CD14-positive monocyte (primary cell): ENCODE results near the gene NFE2L2. TPM values are rescaled to one million over a fixed set of nuclear protein-coding genes. Genes with fewer than 3 reads are reported as not detected.

Source experiments
- DNase-seq, 3 donors: peaks; one replicate each; pipeline ENCODE4 v3.0.0-alpha.2; 2011 to 2022
- H2AFZ ChIP-seq: 2 replicates; pipeline ENCODE4 v1.6.0; 2012; ENCODE audit warnings: mild to moderate bottlenecking, low read depth, low read length, inconsistent platforms; ENCODE audit not compliant: insufficient read depth, poor library complexity, severe bottlenecking
- H3K27ac ChIP-seq, 2 donors: 1 replicate in 1 of 2; 2 replicates in 1 of 2; pipeline ENCODE4 v1.5.1; 2012 to 2013; ENCODE audit warnings: low read length in 2 of 2, control low read depth in 1 of 2, inconsistent platforms in 1 of 2, low read depth in 1 of 2, mild to moderate bottlenecking in 1 of 2
- H3K27me3 ChIP-seq, 2 donors: one replicate each; pipeline versions ENCODE4 v1.6.0 to v1.6.1; 2011 to 2013; ENCODE audit warnings: low read length in 2 of 2; ENCODE audit not compliant: control insufficient read depth in 2 of 2, insufficient read depth in 2 of 2
- H3K36me3 ChIP-seq, 2 donors: replicated peaks in 1 of 2; 1 replicate in 1 of 2; 2 replicates in 1 of 2; pipeline versions ENCODE4 v1.5.1 to v1.6.1; 2012 to 2013; ENCODE audit warnings: low read length in 2 of 2, control low read depth in 1 of 2, inconsistent platforms in 1 of 2, mild to moderate bottlenecking in 1 of 2; ENCODE audit not compliant: insufficient read depth in 2 of 2, control insufficient read depth in 1 of 2
- H3K4me1 ChIP-seq, 2 donors: 1 replicate in 1 of 2; 2 replicates in 1 of 2; pipeline versions ENCODE4 v1.5.1 to v1.6.1; 2012 to 2013; ENCODE audit warnings: low read length in 2 of 2, control low read depth in 1 of 2, inconsistent platforms in 1 of 2, mild to moderate bottlenecking in 1 of 2, moderate library complexity in 1 of 2; ENCODE audit not compliant: insufficient read depth in 2 of 2, control insufficient read depth in 1 of 2
- H3K4me2 ChIP-seq: replicated peaks from 2 replicates; pipeline ENCODE3; 2012; ENCODE audit warnings: low read length, moderate library complexity, mild to moderate bottlenecking; ENCODE audit not compliant: poor library complexity, severe bottlenecking; ENCODE audit errors: extremely low read depth
- H3K4me3 ChIP-seq, 3 experiments: fragments of 200-600 bp in 1 of 3; sonication (generic) in 1 of 3; replicated peaks in 1 of 3; 1 replicate in 2 of 3; 2 replicates in 1 of 3; pipeline ENCODE4 v1.5.1; 2011 to 2013; ENCODE audit warnings: low read length in 3 of 3, mild to moderate bottlenecking in 3 of 3, control low read depth in 2 of 3, low read depth in 2 of 3, inconsistent platforms in 1 of 3, moderate library complexity in 1 of 3
- H3K79me2 ChIP-seq: 2 replicates; pipeline ENCODE4 v1.6.0; 2012; ENCODE audit warnings: mild to moderate bottlenecking, control low read depth, inconsistent platforms, low read length, moderate library complexity; ENCODE audit not compliant: insufficient read depth
- H3K9ac ChIP-seq: 2 replicates; pipeline ENCODE4 v1.6.0; 2017; ENCODE audit warnings: low read length, mild to moderate bottlenecking; ENCODE audit not compliant: insufficient read depth, poor library complexity, severe bottlenecking
- H3K9me3 ChIP-seq, 2 donors: replicated peaks in 1 of 2; 1 replicate in 1 of 2; 2 replicates in 1 of 2; pipeline versions ENCODE4 v1.5.1 to v1.6.1; 2012 to 2013; ENCODE audit warnings: low read length in 2 of 2, control low read depth in 1 of 2; ENCODE audit not compliant: control insufficient read depth in 1 of 2, insufficient read depth in 1 of 2
- H4K20me1 ChIP-seq: 2 replicates; pipeline ENCODE4 v1.6.0; 2012; ENCODE audit warnings: mild to moderate bottlenecking, low read length, control low read depth, moderate library complexity; ENCODE audit not compliant: insufficient read depth
- H3K27ac Mint-ChIP-seq, 7 donors: one replicate each; pipeline ENCODE4 v1.8.0; 2020; ENCODE audit warnings: mild to moderate bottlenecking in 7 of 7, mixed read lengths in 7 of 7, moderate library complexity in 6 of 7, inconsistent platforms in 2 of 7
- H3K27me3 Mint-ChIP-seq, 3 donors: one replicate each; pipeline ENCODE4 v1.8.0; 2021 to 2022; ENCODE audit warnings: low read depth in 3 of 3, mild to moderate bottlenecking in 3 of 3, mixed read lengths in 3 of 3, moderate library complexity in 3 of 3, inconsistent platforms in 1 of 3
- H3K36me3 Mint-ChIP-seq, 2 donors: one replicate each; pipeline ENCODE4 v1.8.0; 2020; ENCODE audit warnings: mixed read lengths in 2 of 2, inconsistent platforms in 1 of 2, mild to moderate bottlenecking in 1 of 2
- H3K4me1 Mint-ChIP-seq: one replicate; pipeline ENCODE4 v1.8.0; 2020; ENCODE audit warnings: mild to moderate bottlenecking, mixed read lengths
- H3K4me3 Mint-ChIP-seq, 2 donors: one replicate each; pipeline ENCODE4 v1.8.0; 2020; ENCODE audit warnings: mild to moderate bottlenecking in 2 of 2, mixed read lengths in 2 of 2, moderate library complexity in 1 of 2
- H3K9me3 Mint-ChIP-seq, 7 donors: one replicate each; pipeline ENCODE4 v1.8.0; 2020 to 2022; ENCODE audit warnings: mixed read lengths in 7 of 7, mild to moderate bottlenecking in 6 of 7, moderate library complexity in 6 of 7, inconsistent platforms in 2 of 7
- WGBS: methylation state at CpG from one replicate; pipeline ENCODE4 v1.1.5; 2013; ENCODE audit warnings: missing lambda C conversion rate; ENCODE audit not compliant: insufficient coverage; 5-methylcytosine and 5-hydroxymethylcytosine counted together
- intact Hi-C, 2 donors: fragments of 100-400 bp; cut with micrococcal nuclease; formaldehyde crosslinking; loops; one replicate each; pipeline versions ENCODE4 v1.15.0 to v1.15.1; 2023
- polyA plus RNA-seq, 3 donors: library from polyadenylated mRNA; depleted of rRNA in 1 of 3; unstranded in 2 of 3; stranded (reverse) in 1 of 3; fragments of 300-500 nt in 2 of 3; fragments of >200 nt in 1 of 3; fragmentation: Illumina TruSeq in 2 of 3; gene quantifications; 1 replicate in 2 of 3; 2 replicates in 1 of 3; pipeline ENCODE4 v1.2.3, GENCODE V29; 2012 to 2021
- TF ChIP-seq, protein P1 (sequence below): fragments of 200-600 bp; IDR thresholded peaks from one replicate; pipeline ENCODE4 v1.8.0; 2022; ENCODE audit warnings: antibody characterized with exemption, mild to moderate bottlenecking

NFE2L2 gene
- polyA plus RNA-seq, 3 donors = 38.7 to 51.6 (median 46.6) TPM

GRCh38 chr2:177262092-177262491 lies 2.4 kb downstream of the NFE2L2 start:
- no peaks in the 10 kb centered on the region for H3K36me3 ChIP-seq
- peaks cover 60% of the 10 kb centered on the region for H3K4me1 Mint-ChIP-seq
- peak overlapping the region; percentile 100 for H3K9ac ChIP-seq
- H3K27me3 ChIP-seq = no peaks in the 10 kb centered on the region
- H4K20me1 ChIP-seq = peaks cover 56% of the 10 kb centered on the region
- no peaks in the 10 kb centered on the region for H3K27me3 Mint-ChIP-seq
- H3K79me2 ChIP-seq = peaks cover 74% of the 10 kb centered on the region
- no peaks in the 10 kb centered on the region for H3K9me3 ChIP-seq
- peak overlapping the region; percentile 8 to 99 (median 88) for H3K27ac Mint-ChIP-seq
- H3K36me3 Mint-ChIP-seq = peaks cover 2 to 11% of the 10 kb centered on the region in 2 donors
- TF ChIP-seq, protein P1, sequence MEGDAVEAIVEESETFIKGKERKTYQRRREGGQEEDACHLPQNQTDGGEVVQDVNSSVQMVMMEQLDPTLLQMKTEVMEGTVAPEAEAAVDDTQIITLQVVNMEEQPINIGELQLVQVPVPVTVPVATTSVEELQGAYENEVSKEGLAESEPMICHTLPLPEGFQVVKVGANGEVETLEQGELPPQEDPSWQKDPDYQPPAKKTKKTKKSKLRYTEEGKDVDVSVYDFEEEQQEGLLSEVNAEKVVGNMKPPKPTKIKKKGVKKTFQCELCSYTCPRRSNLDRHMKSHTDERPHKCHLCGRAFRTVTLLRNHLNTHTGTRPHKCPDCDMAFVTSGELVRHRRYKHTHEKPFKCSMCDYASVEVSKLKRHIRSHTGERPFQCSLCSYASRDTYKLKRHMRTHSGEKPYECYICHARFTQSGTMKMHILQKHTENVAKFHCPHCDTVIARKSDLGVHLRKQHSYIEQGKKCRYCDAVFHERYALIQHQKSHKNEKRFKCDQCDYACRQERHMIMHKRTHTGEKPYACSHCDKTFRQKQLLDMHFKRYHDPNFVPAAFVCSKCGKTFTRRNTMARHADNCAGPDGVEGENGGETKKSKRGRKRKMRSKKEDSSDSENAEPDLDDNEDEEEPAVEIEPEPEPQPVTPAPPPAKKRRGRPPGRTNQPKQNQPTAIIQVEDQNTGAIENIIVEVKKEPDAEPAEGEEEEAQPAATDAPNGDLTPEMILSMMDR = no peak
- peak overlapping the region; percentile 66 to 93 (median 86) for H3K4me3 ChIP-seq
- H3K9me3 Mint-ChIP-seq = peaks cover 0 to 2% (median 0%) of the 10 kb centered on the region in 7 donors
- no CpG with 5 or more reads among the region's 2 CpGs for WGBS
- H3K4me1 ChIP-seq = peaks cover 43 to 61% of the 10 kb centered on the region in 2 donors
- DNase-seq = no peak
- H3K4me2 ChIP-seq = peak overlapping the region; percentile 75
- peak overlapping the region; percentile 89 to 92 for H3K4me3 Mint-ChIP-seq
- intact Hi-C loops = loop anchor here (5.0 to 10.0 kb wide), 6 partner anchors 35 to 155 kb away; partner anchors contain the start of gene AGPS (in 1 of the 2)
- peak overlapping the region in 1 of 2 donors; percentile 99 for H3K27ac ChIP-seq
- no peak overlapping the region for H2AFZ ChIP-seq

DNA sequence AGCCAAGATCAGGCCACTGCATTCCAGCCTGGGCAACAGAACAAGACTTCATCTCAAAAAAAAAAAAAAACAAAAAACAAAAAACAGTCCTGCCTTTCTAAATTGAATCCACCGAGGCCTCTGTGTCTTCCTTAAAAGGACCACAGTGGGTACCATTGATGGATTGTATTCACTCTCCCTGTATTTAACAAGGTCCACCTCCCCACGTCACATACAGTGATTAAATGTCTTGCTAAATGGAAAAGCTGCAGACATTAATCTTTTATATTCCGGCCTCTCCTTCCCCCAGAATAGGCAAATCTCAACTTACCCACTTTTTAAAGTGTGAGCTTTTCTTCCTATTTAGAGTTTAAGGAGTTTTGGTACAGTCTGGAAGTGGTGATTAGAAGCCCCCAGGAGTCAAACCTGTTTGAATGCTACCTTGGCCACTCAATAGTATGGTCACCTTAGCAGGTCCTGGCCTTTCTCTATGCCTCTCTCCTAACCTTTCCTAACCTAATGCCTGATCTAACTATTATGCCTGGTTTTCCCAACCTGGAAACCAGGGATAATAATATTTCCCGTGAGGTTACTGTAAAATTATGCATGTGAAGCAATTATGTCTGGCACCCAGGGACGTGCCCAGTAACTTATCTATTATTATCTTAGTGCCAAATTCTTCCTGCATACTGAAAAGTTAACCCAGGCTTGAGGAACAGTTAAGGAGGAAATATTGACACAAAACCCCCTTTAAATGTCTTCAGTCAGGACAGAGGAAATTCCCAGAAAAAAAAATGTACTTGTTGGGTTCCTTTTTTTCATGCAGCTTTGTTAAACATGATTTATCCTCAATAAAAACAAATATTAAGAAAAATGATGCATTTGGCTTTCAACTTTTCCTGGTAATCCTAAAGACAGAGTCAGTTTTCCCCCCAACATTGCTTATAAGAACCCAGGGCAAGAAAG lies 3.1 kb downstream of the NFE2L2 start:
- TF ChIP-seq, protein P1 = no peak
- peaks cover 81% of the 10 kb centered on the region for H3K79me2 ChIP-seq
- peaks cover 2 to 11% of the 10 kb centered on the region in 2 donors for H3K36me3 Mint-ChIP-seq
- H3K27ac ChIP-seq = peak overlapping the region in 1 of 2 donors; percentile 99
- H3K4me2 ChIP-seq = peak overlapping the region; percentile 75
- H3K27me3 Mint-ChIP-seq = no peaks in the 10 kb centered on the region
- H2AFZ ChIP-seq = no peak overlapping the region
- peaks cover 0 to 2% (median 0%) of the 10 kb centered on the region in 7 donors for H3K9me3 Mint-ChIP-seq
- H3K27me3 ChIP-seq = no peaks in the 10 kb centered on the region
- intact Hi-C loops = loop anchor here (5.0 to 10.0 kb wide), 6 partner anchors 34 to 156 kb away; partner anchors contain the start of gene AGPS (in 1 of the 2)
- peaks cover 45 to 60% of the 10 kb centered on the region in 2 donors for H3K4me1 ChIP-seq
- peak overlapping the region; percentile 100 for H3K9ac ChIP-seq
- peak overlapping the region; percentile 49 to 99 (median 88) for H3K27ac Mint-ChIP-seq
- H3K9me3 ChIP-seq = no peaks in the 10 kb centered on the region
- H3K4me3 ChIP-seq = peak overlapping the region; percentile 66 to 93 (median 86)
- WGBS = no CpG with 5 or more reads among the region's 5 CpGs
- H3K4me3 Mint-ChIP-seq = peak overlapping the region; percentile 89 to 92
- peaks cover 62% of the 10 kb centered on the region for H3K4me1 Mint-ChIP-seq
- no peaks in the 10 kb centered on the region for H3K36me3 ChIP-seq
- peaks cover 63% of the 10 kb centered on the region for H4K20me1 ChIP-seq
- peak in 1 of 3 donors; percentile 73 for DNase-seq
